ENCODE measurements around the gene SYNJ2.
A peak's percentile ranks its signal among the peaks of the same experiment; 100 is the strongest.

Gene SYNJ2

GRCh38 chr6:157982102-157982562, 469 bp downstream of the SYNJ2 start:
- DNase-seq, result peak in 1 of 2 experiments; percentile 28

- no peak for DNase-seq
Observed at GRCh38 chr6:157982563-157983405, 1.1 kb downstream of the SYNJ2 start.

- DNase-seq, result no peak
Observed at GRCh38 chr6:157983406-157984119, 1.9 kb downstream of the SYNJ2 start.

- no peak for DNase-seq
Observed at GRCh38 chr6:157984128-157984527, 2.5 kb downstream of the SYNJ2 start.

GRCh38 chr6:157984686-157985225, 3.1 kb downstream of the SYNJ2 start:
- no peak for DNase-seq

- DNase-seq, result peak; percentile 33 to 70
Observed at GRCh38 chr6:157985378-157986155, 3.9 kb downstream of the SYNJ2 start.

- no peak for DNase-seq
Observed at GRCh38 chr6:157987788-157988699, 6.4 kb downstream of the SYNJ2 start.

GRCh38 chr6:157988700-157989063, 7.0 kb downstream of the SYNJ2 start:
- DNase-seq, result no peak

- DNase-seq, result peak; percentile 50 to 72
Observed at GRCh38 chr6:157989541-157990289, 8.1 kb downstream of the SYNJ2 start.

- DNase-seq, result no peak
Observed at GRCh38 chr6:157990321-157991066, 8.8 kb downstream of the SYNJ2 start.

- DNase-seq, result no peak
Observed at GRCh38 chr6:157991067-157991432, 9.4 kb downstream of the SYNJ2 start.

GRCh38 chr6:157993076-157993475, 11.4 kb downstream of the SYNJ2 start:
- peak in 1 of 2 experiments; percentile 6 for DNase-seq

GRCh38 chr6:157994125-157994795, 12.6 kb downstream of the SYNJ2 start:
- no peak for DNase-seq

- DNase-seq, result no peak
Observed at GRCh38 chr6:157995458-157995857, 13.8 kb downstream of the SYNJ2 start.

GRCh38 chr6:157996201-157996712, 14.6 kb downstream of the SYNJ2 start:
- no peak for DNase-seq

- DNase-seq, result no peak
Observed at GRCh38 chr6:157996918-157997702, 15.4 kb downstream of the SYNJ2 start.

GRCh38 chr6:157997893-157998608, 16.4 kb downstream of the SYNJ2 start:
- DNase-seq, result no peak

- no peak for DNase-seq
Observed at GRCh38 chr6:157998707-157999167, 17.1 kb downstream of the SYNJ2 start.

Measured in NCI-H2081 (cell line).